HCT116 (cell line): ENCODE results near the gene DCAF4. TPM values are rescaled to one million over a fixed set of nuclear protein-coding genes. Genes with fewer than 3 reads are reported as not detected.

Experiments used
- ATAC-seq: fragments of 200-7000 bp; cut with Tn5 transposase; 2 replicates; pipeline ENCODE4 v1.9.1; 2020; ENCODE audit warnings: mild to moderate bottlenecking, moderate library complexity
- BruUV-seq: library from RNA; stranded (reverse); fragments of 400-500 nt; replicated peaks from 2 replicates; lab custom pipeline; 2021; lab: Mats Ljungman, UMichigan
- CTCF ChIA-PET: fragments of 300-600 bp; sonication (Branson Sonifier 250); formaldehyde crosslinking; loops from one replicate; lab custom pipeline; 2021; ENCODE audit warnings: antibody characterized with exemption; lab: Charles Lee
- POLR2A ChIA-PET: fragments of 300-600, 350-600 bp; sonication (Branson Sonifier 250); formaldehyde crosslinking; loops from one replicate; lab custom pipeline; 2021; ENCODE audit warnings: antibody characterized with exemption; lab: Charles Lee
- RAD21 ChIA-PET, 2 experiments: fragments of 300-600 bp; sonication (Branson Sonifier 250); formaldehyde crosslinking; loops; one replicate each; lab custom pipeline; 2023; ENCODE audit warnings: low total read pairs in 2 of 2; ENCODE audit not compliant: uncharacterized antibody in 2 of 2, unreplicated experiment in 2 of 2, low non-redundant PET in 1 of 2; lab: Charles Lee
- DNase-seq: peaks from one replicate; pipeline ENCODE4 v3.0.0-alpha.2; 2010; ENCODE audit warnings: low read depth, low spot score
- H2AFZ ChIP-seq: fragments of 200-600 bp; shearing (Covaris generic), sonication (generic); 2 replicates; pipeline ENCODE4 v1.6.1; 2017; ENCODE audit warnings: low read depth, mixed run types, mixed read lengths, antibody characterized with exemption, low read length; ENCODE audit not compliant: poor library complexity, severe bottlenecking
- H3K27ac ChIP-seq: 2 replicates; pipeline ENCODE4 v1.5.1; 2012; ENCODE audit warnings: low read depth, low read length
- H3K27me3 ChIP-seq: fragments of 200-600 bp; sonication (generic); 2 replicates; pipeline ENCODE4 v1.6.1; 2016; ENCODE audit warnings: mixed run types, low read length, mixed read lengths; ENCODE audit not compliant: insufficient read depth
- H3K36me3 ChIP-seq, 2 experiments: fragments of 200-500 bp in 1 of 2; fragments of 200-600 bp in 1 of 2; sonication (Bioruptor generic) in 1 of 2; sonication (generic) in 1 of 2; 2 replicates each; pipeline versions ENCODE4 v1.5.1 to v1.6.1; 2014 to 2016; ENCODE audit warnings: low read length in 2 of 2, inconsistent platforms in 1 of 2, mixed read lengths in 1 of 2, mixed run types in 1 of 2; ENCODE audit not compliant: insufficient read depth in 2 of 2, control insufficient read depth in 1 of 2
- H3K4me1 ChIP-seq, 2 experiments: fragments of 200-600 bp in 1 of 2; sonication (generic) in 1 of 2; 2 replicates each; pipeline versions ENCODE4 v1.5.1 to v1.6.1; 2012 to 2017; ENCODE audit warnings: low read length in 2 of 2, inconsistent platforms in 1 of 2, mild to moderate bottlenecking in 1 of 2, mixed read lengths in 1 of 2, mixed run types in 1 of 2, moderate library complexity in 1 of 2; ENCODE audit not compliant: insufficient read depth in 2 of 2, control insufficient read depth in 1 of 2
- H3K4me2 ChIP-seq: fragments of 200-600 bp; sonication (generic); 2 replicates; pipeline ENCODE4 v1.6.1; 2017; ENCODE audit warnings: mixed run types, low read length, mixed read lengths
- H3K4me3 ChIP-seq, 2 experiments: fragments of 200-600 bp in 1 of 2; sonication (generic) in 1 of 2; replicated peaks in 1 of 2; 2 replicates each; pipeline ENCODE4 v1.5.1; 2011 to 2016; ENCODE audit warnings: low read length in 2 of 2, control low read depth in 1 of 2, low read depth in 1 of 2, mild to moderate bottlenecking in 1 of 2, mixed read lengths in 1 of 2, mixed run types in 1 of 2
- H3K79me2 ChIP-seq: fragments of 200-600 bp; sonication (generic); 2 replicates; pipeline ENCODE4 v1.6.1; 2017; ENCODE audit warnings: mild to moderate bottlenecking, mixed run types, low read length, moderate library complexity, mixed read lengths; ENCODE audit not compliant: insufficient read depth
- H3K9ac ChIP-seq: fragments of 200-600 bp; sonication (generic); 2 replicates; pipeline ENCODE4 v1.6.1; 2016; ENCODE audit warnings: low read length, mixed read lengths
- H3K9me2 ChIP-seq: fragments of 200-600 bp; sonication (generic), shearing (Covaris generic); 2 replicates; pipeline ENCODE4 v1.6.1; 2017; ENCODE audit warnings: mixed run types, mild to moderate bottlenecking, moderate library complexity; ENCODE audit not compliant: insufficient read depth
- H3K9me3 ChIP-seq, 2 experiments: fragments of 200-500 bp in 1 of 2; fragments of 200-600 bp in 1 of 2; sonication (Bioruptor generic) in 1 of 2; sonication (generic) in 1 of 2; 2 replicates each; pipeline ENCODE4 v1.6.1; 2014 to 2017; ENCODE audit warnings: low read length in 2 of 2, mixed read lengths in 2 of 2, inconsistent platforms in 1 of 2, low read depth in 1 of 2, mild to moderate bottlenecking in 1 of 2, mixed run types in 1 of 2, moderate library complexity in 1 of 2; ENCODE audit not compliant: control insufficient read depth in 1 of 2, insufficient read depth in 1 of 2
- H4K20me1 ChIP-seq: fragments of 200-600 bp; sonication (generic), shearing (Covaris generic); 2 replicates; pipeline ENCODE4 v1.6.1; 2017; ENCODE audit warnings: mixed run types, mild to moderate bottlenecking, moderate library complexity; ENCODE audit not compliant: insufficient read depth
- CBX3 ChIP-seq: IDR thresholded peaks from 2 replicates; pipeline ENCODE4 v1.6.1; 2012; ENCODE audit warnings: low read depth
- CEBPB ChIP-seq: IDR thresholded peaks from 2 replicates; pipeline ENCODE4 v1.6.1; 2012; ENCODE audit warnings: low read depth
- EGR1 ChIP-seq: IDR thresholded peaks from 2 replicates; pipeline ENCODE4 v1.6.1; 2012; ENCODE audit warnings: low read depth
- ELF1 ChIP-seq: IDR thresholded peaks from 2 replicates; pipeline ENCODE4 v1.6.1; 2012; ENCODE audit warnings: low read depth, borderline replicate concordance
- EZH2 ChIP-seq: fragments of 200-600 bp; sonication (generic); IDR thresholded peaks from 2 replicates; pipeline ENCODE4 v1.6.1; 2017; ENCODE audit warnings: antibody characterized with exemption, mixed run types
- EZH2phosphoT487 ChIP-seq: fragments of 200-600 bp; IDR thresholded peaks from 2 replicates; pipeline ENCODE4 v1.6.1; 2018; ENCODE audit warnings: antibody characterized with exemption, borderline replicate concordance
- FOSL1 ChIP-seq: IDR thresholded peaks from 2 replicates; pipeline ENCODE4 v1.6.1; 2012; ENCODE audit warnings: low read depth
- JUND ChIP-seq: IDR thresholded peaks from 2 replicates; pipeline ENCODE4 v1.6.1; 2012
- POLR2A ChIP-seq: IDR thresholded peaks from 2 replicates; pipeline ENCODE4 v1.7.0; 2011; ENCODE audit warnings: borderline replicate concordance; ENCODE audit not compliant: insufficient read depth, insufficient read length; ENCODE audit errors: extremely low read depth
- POLR2AphosphoS5 ChIP-seq: IDR thresholded peaks from 2 replicates; pipeline ENCODE4 v1.6.1; 2011; ENCODE audit warnings: mild to moderate bottlenecking, low read depth, low read length, moderate library complexity
- RAD21 ChIP-seq: IDR thresholded peaks from 2 replicates; pipeline ENCODE4 v1.6.1; 2012; ENCODE audit warnings: low read depth, mild to moderate bottlenecking
- SIN3A ChIP-seq: IDR thresholded peaks from 2 replicates; pipeline ENCODE4 v1.6.1; 2012; ENCODE audit warnings: low read depth
- SP1 ChIP-seq: IDR thresholded peaks from 2 replicates; pipeline ENCODE4 v1.6.1; 2012; ENCODE audit warnings: low read depth
- SRF ChIP-seq: IDR thresholded peaks from 2 replicates; pipeline ENCODE4 v1.6.1; 2012; ENCODE audit warnings: low read depth
- TCF7L2 ChIP-seq: IDR thresholded peaks from 2 replicates; pipeline ENCODE4 v1.7.0; 2011; ENCODE audit warnings: borderline replicate concordance, inconsistent platforms; ENCODE audit not compliant: insufficient read depth, insufficient read length; ENCODE audit errors: extremely low read depth
- YY1 ChIP-seq: IDR thresholded peaks from 2 replicates; pipeline ENCODE4 v1.6.1; 2011; ENCODE audit warnings: low read length, low read depth, moderate library complexity, mild to moderate bottlenecking; ENCODE audit not compliant: insufficient replicate concordance; ENCODE audit errors: extremely low read depth
- ZFX ChIP-seq: fragments of 450-650 bp; IDR thresholded peaks from 2 replicates; pipeline ENCODE4 v1.6.1; 2017
- ZNF274 ChIP-seq: fragments of 200-500 bp; sonication (Bioruptor generic); IDR thresholded peaks from 2 replicates; pipeline ENCODE4 v1.6.1; 2014; ENCODE audit warnings: mild to moderate bottlenecking, low read depth, low read length, inconsistent platforms
- intact Hi-C: fragments of 100-400 bp; cut with micrococcal nuclease; formaldehyde crosslinking; loops from 2 replicates; pipeline ENCODE4 v1.10.0; 2022
- total RNA-seq: library from RNA; stranded (reverse); gene quantifications from one replicate; pipeline ENCODE4 v1.2.1, GENCODE V29; 2021; ENCODE audit not compliant: unreplicated experiment
- TF ChIP-seq, protein P1 (sequence below): IDR thresholded peaks from 2 replicates; pipeline ENCODE4 v1.6.1; 2012; ENCODE audit warnings: low read depth
- TF ChIP-seq, protein P2 (sequence below): IDR thresholded peaks from 2 replicates; pipeline ENCODE4 v1.6.1; 2011; ENCODE audit warnings: mild to moderate bottlenecking, low read length, moderate library complexity; ENCODE audit not compliant: insufficient replicate concordance; ENCODE audit errors: extremely low read depth
- TF ChIP-seq, protein P3 (sequence below): IDR thresholded peaks from 2 replicates; pipeline ENCODE4 v1.6.1; 2012
- TF ChIP-seq, protein P4 (sequence below): IDR thresholded peaks from 2 replicates; pipeline ENCODE4 v1.6.1; 2012

Gene DCAF4
- total RNA-seq, 1 experiment from 2014 or later, result 19.3 TPM

GRCh38 chr14:72904840-72905561 is 21.3 kb upstream of the DCAF4 start:
- CTCF ChIA-PET, result interaction anchor here (0.6 to 3.7 kb wide), 11 partner anchors 10 to 400 kb away, joined by 3 to 89 read pairs (median 5); partner anchors contain the start of gene DPF3
- Histone ChIP-seq H3K27me3 (no peaks in the 10 kb centered on the region), H3K27ac (no peak overlapping the region), H4K20me1 (no peaks in the 10 kb centered on the region), H3K4me2 (no peak overlapping the region), H3K4me3 (no peak overlapping the region), H3K9me2 (no peaks in the 10 kb centered on the region), H3K36me3 (no peaks in the 10 kb centered on the region), H3K9me3 (no peaks in the 10 kb centered on the region), H2AFZ (no peak overlapping the region), H3K4me1 (peaks cover 3 to 25% of the 10 kb centered on the region in 2 experiments), H3K79me2 (no peaks in the 10 kb centered on the region), H3K9ac (no peak overlapping the region)
- BruUV-seq, result no TSS peak
- intact Hi-C loops, result loop anchor here (1.0 to 10.0 kb wide), 3 partner anchors 43 to 570 kb away; no protein-coding TSS in a partner anchor
- DNase-seq (peak; percentile 44), ATAC-seq (peak; percentile 63)
- POLR2A ChIA-PET, result interaction anchor here (1.0 to 1.5 kb wide), 2 partner anchors 11 to 22 kb away, joined by 3 to 4 read pairs; partner anchors contain the start of genes DCAF4 and DPF3
- RAD21 ChIA-PET, result interaction anchor here (0.6 to 1.5 kb wide), 6 partner anchors 21 to 761 kb away, joined by 3 to 6 read pairs (median 4); no protein-coding TSS in a partner anchor
- TF ChIP-seq RAD21, result peak; percentile 96
- TF ChIP-seq ELF1, result no peak
- no peak for TF ChIP-seq ZNF274
- no peak for TF ChIP-seq POLR2A
- TF ChIP-seq SRF, result no peak
- no peak for TF ChIP-seq FOSL1
- TF ChIP-seq YY1, result no peak
- TF ChIP-seq EZH2, result no peak
- TF ChIP-seq, protein P1, sequence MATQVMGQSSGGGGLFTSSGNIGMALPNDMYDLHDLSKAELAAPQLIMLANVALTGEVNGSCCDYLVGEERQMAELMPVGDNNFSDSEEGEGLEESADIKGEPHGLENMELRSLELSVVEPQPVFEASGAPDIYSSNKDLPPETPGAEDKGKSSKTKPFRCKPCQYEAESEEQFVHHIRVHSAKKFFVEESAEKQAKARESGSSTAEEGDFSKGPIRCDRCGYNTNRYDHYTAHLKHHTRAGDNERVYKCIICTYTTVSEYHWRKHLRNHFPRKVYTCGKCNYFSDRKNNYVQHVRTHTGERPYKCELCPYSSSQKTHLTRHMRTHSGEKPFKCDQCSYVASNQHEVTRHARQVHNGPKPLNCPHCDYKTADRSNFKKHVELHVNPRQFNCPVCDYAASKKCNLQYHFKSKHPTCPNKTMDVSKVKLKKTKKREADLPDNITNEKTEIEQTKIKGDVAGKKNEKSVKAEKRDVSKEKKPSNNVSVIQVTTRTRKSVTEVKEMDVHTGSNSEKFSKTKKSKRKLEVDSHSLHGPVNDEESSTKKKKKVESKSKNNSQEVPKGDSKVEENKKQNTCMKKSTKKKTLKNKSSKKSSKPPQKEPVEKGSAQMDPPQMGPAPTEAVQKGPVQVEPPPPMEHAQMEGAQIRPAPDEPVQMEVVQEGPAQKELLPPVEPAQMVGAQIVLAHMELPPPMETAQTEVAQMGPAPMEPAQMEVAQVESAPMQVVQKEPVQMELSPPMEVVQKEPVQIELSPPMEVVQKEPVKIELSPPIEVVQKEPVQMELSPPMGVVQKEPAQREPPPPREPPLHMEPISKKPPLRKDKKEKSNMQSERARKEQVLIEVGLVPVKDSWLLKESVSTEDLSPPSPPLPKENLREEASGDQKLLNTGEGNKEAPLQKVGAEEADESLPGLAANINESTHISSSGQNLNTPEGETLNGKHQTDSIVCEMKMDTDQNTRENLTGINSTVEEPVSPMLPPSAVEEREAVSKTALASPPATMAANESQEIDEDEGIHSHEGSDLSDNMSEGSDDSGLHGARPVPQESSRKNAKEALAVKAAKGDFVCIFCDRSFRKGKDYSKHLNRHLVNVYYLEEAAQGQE, result no peak
- TF ChIP-seq CBX3, result no peak
- TF ChIP-seq, protein P2, sequence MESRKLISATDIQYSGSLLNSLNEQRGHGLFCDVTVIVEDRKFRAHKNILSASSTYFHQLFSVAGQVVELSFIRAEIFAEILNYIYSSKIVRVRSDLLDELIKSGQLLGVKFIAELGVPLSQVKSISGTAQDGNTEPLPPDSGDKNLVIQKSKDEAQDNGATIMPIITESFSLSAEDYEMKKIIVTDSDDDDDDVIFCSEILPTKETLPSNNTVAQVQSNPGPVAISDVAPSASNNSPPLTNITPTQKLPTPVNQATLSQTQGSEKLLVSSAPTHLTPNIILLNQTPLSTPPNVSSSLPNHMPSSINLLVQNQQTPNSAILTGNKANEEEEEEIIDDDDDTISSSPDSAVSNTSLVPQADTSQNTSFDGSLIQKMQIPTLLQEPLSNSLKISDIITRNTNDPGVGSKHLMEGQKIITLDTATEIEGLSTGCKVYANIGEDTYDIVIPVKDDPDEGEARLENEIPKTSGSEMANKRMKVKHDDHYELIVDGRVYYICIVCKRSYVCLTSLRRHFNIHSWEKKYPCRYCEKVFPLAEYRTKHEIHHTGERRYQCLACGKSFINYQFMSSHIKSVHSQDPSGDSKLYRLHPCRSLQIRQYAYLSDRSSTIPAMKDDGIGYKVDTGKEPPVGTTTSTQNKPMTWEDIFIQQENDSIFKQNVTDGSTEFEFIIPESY, result no peak
- TF ChIP-seq SP1, result no peak
- TF ChIP-seq CEBPB, result peak; percentile 69; the same call in 1 of the 2 replicates
- TF ChIP-seq JUND, result no peak
- TF ChIP-seq EZH2phosphoT487, result no peak
- TF ChIP-seq POLR2AphosphoS5, result no peak
- TF ChIP-seq ZFX, result no peak
- TF ChIP-seq, protein P3, sequence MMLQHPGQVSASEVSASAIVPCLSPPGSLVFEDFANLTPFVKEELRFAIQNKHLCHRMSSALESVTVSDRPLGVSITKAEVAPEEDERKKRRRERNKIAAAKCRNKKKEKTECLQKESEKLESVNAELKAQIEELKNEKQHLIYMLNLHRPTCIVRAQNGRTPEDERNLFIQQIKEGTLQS, result no peak
- no peak for TF ChIP-seq EGR1
- no peak for TF ChIP-seq TCF7L2
- TF ChIP-seq SIN3A, result no peak
- TF ChIP-seq, protein P4, sequence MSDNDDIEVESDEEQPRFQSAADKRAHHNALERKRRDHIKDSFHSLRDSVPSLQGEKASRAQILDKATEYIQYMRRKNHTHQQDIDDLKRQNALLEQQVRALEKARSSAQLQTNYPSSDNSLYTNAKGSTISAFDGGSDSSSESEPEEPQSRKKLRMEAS, result no peak
